Suprapubic skin (tissue), 4 donors: ENCODE measurements around the gene WWOX. TPM values are rescaled to one million over a fixed set of nuclear protein-coding genes. Genes with fewer than 3 reads are reported as not detected.

Source experiments
- DNase-seq, 2 donors: peaks; one replicate each; pipeline ENCODE4 v3.0.0-alpha.2; 2019; ENCODE audit warnings: low spot score in 2 of 2
- H3K27ac ChIP-seq: fragments of 200-600 bp; sonication (generic); one replicate; pipeline ENCODE4 v1.5.1; 2019
- H3K27me3 ChIP-seq: fragments of 200-600 bp; sonication (generic); one replicate; pipeline ENCODE4 v1.5.1; 2019
- H3K36me3 ChIP-seq: fragments of 200-600 bp; sonication (generic); one replicate; pipeline ENCODE4 v1.5.1; 2019
- H3K4me1 ChIP-seq: fragments of 200-600 bp; sonication (generic); one replicate; pipeline ENCODE4 v1.5.1; 2019
- H3K4me3 ChIP-seq: fragments of 200-600 bp; sonication (generic); one replicate; pipeline ENCODE4 v1.5.1; 2019; ENCODE audit warnings: mild to moderate bottlenecking
- H3K9me3 ChIP-seq: fragments of 200-600 bp; sonication (generic); one replicate; pipeline ENCODE4 v1.5.1; 2019
- CTCF ChIP-seq, 2 donors: fragments of 200-600 bp in 1 of 2; fragments of 450-650 bp in 1 of 2; sonication (generic) in 1 of 2; IDR thresholded peaks; one replicate each; pipeline ENCODE4 v1.5.1; 2016 to 2019; ENCODE audit warnings: antibody characterized with exemption in 2 of 2, mild to moderate bottlenecking in 1 of 2, moderate library complexity in 1 of 2
- EP300 ChIP-seq: sonication (generic); formaldehyde crosslinking; IDR thresholded peaks from one replicate; pipeline ENCODE4 v1.6.1; 2017; ENCODE audit warnings: antibody characterized with exemption
- POLR2A ChIP-seq, 2 donors: fragments of 450-650 bp; IDR thresholded peaks; one replicate each; pipeline ENCODE4 v1.6.1; 2017; ENCODE audit warnings: antibody characterized with exemption in 2 of 2, mild to moderate bottlenecking in 2 of 2, moderate library complexity in 2 of 2
- POLR2AphosphoS5 ChIP-seq, 3 donors: sonication (generic); formaldehyde crosslinking; IDR thresholded peaks; one replicate each; pipeline ENCODE4 v1.6.1; 2017; ENCODE audit warnings: antibody characterized with exemption in 3 of 3
- WGBS: methylation state at CpG from one replicate; pipeline ENCODE4 v1.1.5; 2018; 5-methylcytosine and 5-hydroxymethylcytosine counted together
- total RNA-seq, 4 donors: library from RNA; depleted of rRNA; stranded (reverse); fragments of >200 nt; gene quantifications; one replicate each; pipeline ENCODE4 v1.1.0, GENCODE V29; 2016

The WWOX gene
- total RNA-seq, 4 donors from 2014 or later: 29.6 to 104 (median 47.3) TPM

GRCh38 chr16:79124016-79124756 is 1024.7 kb downstream of the WWOX start:
- Histone ChIP-seq H3K9me3 (no peaks in the 10 kb centered on the region), H3K27ac (no peak overlapping the region), H3K4me1 (peaks cover 2% of the 10 kb centered on the region), H3K27me3 (no peaks in the 10 kb centered on the region), H3K4me3 (no peak overlapping the region), H3K36me3 (no peaks in the 10 kb centered on the region)
- 80% methylated on average over 18 of the region's 18 CpGs for WGBS
- no peak for DNase-seq
- no peak for TF ChIP-seq EP300
- TF ChIP-seq POLR2AphosphoS5 (IDR thresholded peaks at IDR 0.05): no peak
- no peak for TF ChIP-seq POLR2A (IDR thresholded peaks at IDR 0.05)
- no peak for TF ChIP-seq CTCF (IDR thresholded peaks at IDR 0.05)

GRCh38 chr16:79127766-79128165 is 1028.3 kb downstream of the WWOX start:
- Histone ChIP-seq H3K27ac (no peak overlapping the region), H3K4me1 (peaks cover 5% of the 10 kb centered on the region), H3K4me3 (no peak overlapping the region), H3K9me3 (no peaks in the 10 kb centered on the region), H3K36me3 (no peaks in the 10 kb centered on the region), H3K27me3 (no peaks in the 10 kb centered on the region)
- TF ChIP-seq CTCF (IDR thresholded peaks at IDR 0.05): no peak
- TF ChIP-seq POLR2A (IDR thresholded peaks at IDR 0.05): no peak
- TF ChIP-seq POLR2AphosphoS5 (IDR thresholded peaks at IDR 0.05): no peak
- TF ChIP-seq EP300: no peak
- DNase-seq: no peak
- WGBS: 88% methylated on average over 1 of the region's 1 CpG

GRCh38 chr16:79128706-79129105 is 1029.3 kb downstream of the WWOX start:
- Histone ChIP-seq H3K27ac (no peak overlapping the region), H3K4me1 (peaks cover 5% of the 10 kb centered on the region), H3K4me3 (no peak overlapping the region), H3K9me3 (no peaks in the 10 kb centered on the region), H3K36me3 (no peaks in the 10 kb centered on the region), H3K27me3 (no peaks in the 10 kb centered on the region)
- no peak for DNase-seq
- WGBS: 89% methylated on average over 5 of the region's 5 CpGs
- TF ChIP-seq CTCF (IDR thresholded peaks at IDR 0.05) (no peak), POLR2AphosphoS5 (IDR thresholded peaks at IDR 0.05) (no peak), EP300 (no peak), POLR2A (IDR thresholded peaks at IDR 0.05) (no peak)

- peaks cover 5% of the 10 kb centered on the region for H3K4me1 ChIP-seq
- no peak for DNase-seq
- TF ChIP-seq POLR2A (IDR thresholded peaks at IDR 0.05) (no peak), CTCF (IDR thresholded peaks at IDR 0.05) (no peak), POLR2AphosphoS5 (IDR thresholded peaks at IDR 0.05) (no peak), EP300 (no peak)
- no peaks in the 10 kb centered on the region for H3K36me3 ChIP-seq
- no peaks in the 10 kb centered on the region for H3K27me3 ChIP-seq
- H3K4me3 ChIP-seq: no peak overlapping the region
- 85% methylated on average over 7 of the region's 7 CpGs for WGBS
- H3K27ac ChIP-seq: no peak overlapping the region
- H3K9me3 ChIP-seq: no peaks in the 10 kb centered on the region
Observed at GRCh38 chr16:79130616-79131015, 1031.2 kb downstream of the WWOX start.

GRCh38 chr16:79131321-79132075 is 1032.0 kb downstream of the WWOX start:
- 86% methylated on average over 6 of the region's 6 CpGs for WGBS
- TF ChIP-seq POLR2AphosphoS5 (IDR thresholded peaks at IDR 0.05) (no peak), CTCF (IDR thresholded peaks at IDR 0.05) (no peak), POLR2A (IDR thresholded peaks at IDR 0.05) (no peak), EP300 (no peak)
- Histone ChIP-seq H3K4me1 (peaks cover 5% of the 10 kb centered on the region), H3K27ac (no peak overlapping the region), H3K27me3 (no peaks in the 10 kb centered on the region), H3K36me3 (no peaks in the 10 kb centered on the region), H3K9me3 (no peaks in the 10 kb centered on the region), H3K4me3 (no peak overlapping the region)
- no peak for DNase-seq
